Rectal smooth muscle tissue (tissue), 1 donor: ENCODE results near the gene ACADS.

Source experiments
- H3K27ac ChIP-seq: one replicate; pipeline ENCODE4 v1.7.0; 2013; ENCODE audit warnings: low read depth, low read length, inconsistent platforms
- H3K27me3 ChIP-seq: one replicate; pipeline ENCODE4 v1.7.0; 2013; ENCODE audit warnings: low read length; ENCODE audit not compliant: control insufficient read depth, insufficient read depth
- H3K36me3 ChIP-seq: one replicate; pipeline ENCODE4 v1.7.0; 2013; ENCODE audit warnings: low read length; ENCODE audit not compliant: control insufficient read depth, insufficient read depth
- H3K4me1 ChIP-seq: one replicate; pipeline ENCODE4 v1.7.0; 2013; ENCODE audit warnings: low read length; ENCODE audit not compliant: control insufficient read depth, insufficient read depth
- H3K4me3 ChIP-seq: one replicate; pipeline ENCODE4 v1.7.0; 2013; ENCODE audit warnings: low read length
- H3K9ac ChIP-seq: one replicate; pipeline ENCODE4 v1.7.0; 2013; ENCODE audit warnings: low read length

ACADS gene

DNA sequence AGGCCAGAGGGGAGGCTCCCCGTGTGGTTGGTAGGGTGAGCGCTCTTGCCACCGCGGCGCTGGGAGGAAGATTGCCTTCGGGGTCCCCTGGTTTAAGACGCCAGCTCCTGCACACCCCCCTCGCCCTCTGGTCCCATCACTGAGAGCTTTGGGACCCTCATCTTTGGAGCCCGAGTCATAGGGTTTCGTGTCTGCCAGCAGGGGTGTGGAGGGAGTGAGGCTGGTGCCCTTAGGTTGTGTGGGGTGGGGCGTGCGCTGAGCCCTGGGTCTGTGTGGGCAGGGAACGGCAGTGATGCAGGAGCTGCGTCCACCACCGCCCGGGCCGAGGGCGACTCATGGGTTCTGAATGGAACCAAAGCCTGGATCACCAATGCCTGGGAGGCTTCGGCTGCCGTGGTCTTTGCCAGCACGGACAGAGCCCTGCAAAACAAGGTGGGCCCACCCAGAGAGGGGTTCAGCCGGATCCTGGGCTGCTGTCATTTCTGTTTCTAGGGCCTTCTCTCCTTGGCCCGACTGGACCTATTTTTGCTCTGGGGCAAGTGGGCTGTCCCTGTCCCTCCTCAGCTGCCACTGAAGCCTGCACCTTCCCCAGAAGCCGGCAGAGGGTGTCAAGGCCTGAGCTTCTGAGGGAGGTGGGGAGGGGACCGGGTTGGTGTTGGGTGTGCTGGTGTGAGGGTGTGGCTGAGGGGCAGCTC is 12.1 kb downstream of the ACADS start:
- H3K9ac ChIP-seq: no peak overlapping the region
- H3K36me3 ChIP-seq: peaks cover 2% of the 10 kb centered on the region
- no peaks in the 10 kb centered on the region for H3K27me3 ChIP-seq
- no peak overlapping the region for H3K4me3 ChIP-seq
- no peaks in the 10 kb centered on the region for H3K4me1 ChIP-seq
- no peak overlapping the region for H3K27ac ChIP-seq

DNA sequence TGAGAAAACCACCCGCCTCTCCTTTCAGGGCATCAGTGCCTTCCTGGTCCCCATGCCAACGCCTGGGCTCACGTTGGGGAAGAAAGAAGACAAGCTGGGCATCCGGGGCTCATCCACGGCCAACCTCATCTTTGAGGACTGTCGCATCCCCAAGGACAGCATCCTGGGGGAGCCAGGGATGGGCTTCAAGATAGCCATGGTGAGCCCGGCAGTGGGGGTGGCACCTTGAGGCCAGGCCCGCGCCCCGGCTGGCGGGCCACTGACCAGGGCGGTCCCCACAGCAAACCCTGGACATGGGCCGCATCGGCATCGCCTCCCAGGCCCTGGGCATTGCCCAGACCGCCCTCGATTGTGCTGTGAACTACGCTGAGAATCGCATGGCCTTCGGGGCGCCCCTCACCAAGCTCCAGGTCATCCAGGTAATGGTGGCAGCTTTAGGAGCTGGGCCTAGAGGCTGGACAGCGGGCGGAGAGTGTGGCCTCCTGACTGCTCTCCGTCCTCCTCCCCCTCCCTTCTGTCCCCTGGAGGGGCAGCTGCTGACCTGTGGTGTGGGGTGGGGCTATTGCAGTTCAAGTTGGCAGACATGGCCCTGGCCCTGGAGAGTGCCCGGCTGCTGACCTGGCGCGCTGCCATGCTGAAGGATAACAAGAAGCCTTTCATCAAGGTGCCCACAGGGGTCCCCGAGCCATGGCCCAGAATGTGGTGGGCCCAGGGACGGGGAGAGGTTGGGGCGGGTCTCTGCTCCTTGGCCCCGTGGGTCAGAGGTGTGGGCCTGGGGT is 12.8 kb downstream of the ACADS start:
- Histone ChIP-seq H3K27me3 (no peaks in the 10 kb centered on the region), H3K27ac (no peak overlapping the region), H3K9ac (no peak overlapping the region), H3K36me3 (peaks cover 2% of the 10 kb centered on the region), H3K4me3 (no peak overlapping the region), H3K4me1 (no peaks in the 10 kb centered on the region)

DNA sequence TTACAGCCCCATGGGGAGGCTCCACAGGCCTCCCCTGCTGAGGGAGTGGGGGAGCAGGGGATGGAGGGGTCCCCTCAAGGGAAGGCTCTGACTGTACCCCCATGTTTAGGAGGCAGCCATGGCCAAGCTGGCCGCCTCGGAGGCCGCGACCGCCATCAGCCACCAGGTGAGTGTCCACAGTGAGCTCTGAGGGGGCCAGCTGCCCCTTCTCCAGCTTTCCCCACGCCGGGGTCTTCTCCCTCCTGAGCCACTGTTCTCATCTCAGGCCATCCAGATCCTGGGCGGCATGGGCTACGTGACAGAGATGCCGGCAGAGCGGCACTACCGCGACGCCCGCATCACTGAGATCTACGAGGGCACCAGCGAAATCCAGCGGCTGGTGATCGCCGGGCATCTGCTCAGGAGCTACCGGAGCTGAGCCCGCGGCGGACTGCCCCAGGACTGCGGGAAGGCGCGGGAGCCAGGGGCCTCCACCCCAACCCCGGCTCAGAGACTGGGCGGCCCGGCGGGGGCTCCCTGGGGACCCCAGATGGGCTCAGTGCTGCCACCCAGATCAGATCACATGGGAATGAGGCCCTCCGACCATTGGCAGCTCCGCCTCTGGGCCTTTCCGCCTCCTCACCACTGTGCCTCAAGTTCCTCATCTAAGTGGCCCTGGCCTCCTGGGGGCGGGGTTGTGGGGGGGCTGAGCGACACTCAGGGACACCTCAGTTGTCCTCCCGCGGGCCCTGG is 13.6 kb downstream of the ACADS start:
- H3K36me3 ChIP-seq: peaks cover 2% of the 10 kb centered on the region
- no peak overlapping the region for H3K9ac ChIP-seq
- H3K4me1 ChIP-seq: no peaks in the 10 kb centered on the region
- H3K4me3 ChIP-seq: no peak overlapping the region
- H3K27ac ChIP-seq: no peak overlapping the region
- H3K27me3 ChIP-seq: no peaks in the 10 kb centered on the region

DNA sequence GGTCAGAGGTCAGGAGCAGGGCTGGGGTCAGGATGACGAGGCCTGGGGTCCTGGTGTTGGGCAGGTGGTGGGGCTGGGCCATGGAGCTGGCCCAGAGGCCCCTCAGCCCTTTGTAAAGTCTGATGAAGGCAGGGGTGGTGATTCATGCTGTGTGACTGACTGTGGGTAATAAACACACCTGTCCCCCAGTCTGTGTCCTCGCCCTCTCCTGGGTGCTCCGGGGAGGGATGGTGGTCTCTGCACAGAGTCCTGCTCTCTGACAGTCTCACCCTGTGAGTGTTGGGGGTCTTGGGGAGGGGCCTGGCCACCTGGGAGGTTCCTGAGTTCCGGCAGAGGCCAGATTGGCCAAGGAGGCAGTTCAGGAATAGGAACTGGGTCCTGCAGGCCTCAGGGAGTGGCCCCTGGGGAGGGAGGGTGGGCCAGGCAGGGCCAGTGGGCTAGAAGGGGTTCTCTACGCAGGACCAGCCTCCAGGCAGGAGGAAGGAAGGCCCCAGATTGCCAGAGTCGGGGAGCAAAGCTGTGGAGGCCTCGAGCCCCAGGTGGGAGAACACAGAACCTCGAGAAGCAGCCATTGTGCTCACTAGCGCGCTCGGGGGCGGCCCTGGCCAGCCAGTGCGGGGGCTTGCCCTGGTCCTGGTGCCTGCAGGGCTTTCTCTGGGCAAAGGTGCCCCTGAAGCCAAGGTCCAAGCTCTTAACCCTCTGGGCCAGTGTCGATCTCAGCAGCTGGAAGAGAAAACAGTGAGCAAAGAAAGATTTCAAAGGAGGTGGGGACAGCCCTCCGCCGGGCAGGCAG is 14.4 kb downstream of the ACADS start:
- peaks cover 2% of the 10 kb centered on the region for H3K36me3 ChIP-seq
- no peak overlapping the region for H3K27ac ChIP-seq
- H3K9ac ChIP-seq: no peak overlapping the region
- no peaks in the 10 kb centered on the region for H3K4me1 ChIP-seq
- H3K4me3 ChIP-seq: no peak overlapping the region
- no peaks in the 10 kb centered on the region for H3K27me3 ChIP-seq

DNA sequence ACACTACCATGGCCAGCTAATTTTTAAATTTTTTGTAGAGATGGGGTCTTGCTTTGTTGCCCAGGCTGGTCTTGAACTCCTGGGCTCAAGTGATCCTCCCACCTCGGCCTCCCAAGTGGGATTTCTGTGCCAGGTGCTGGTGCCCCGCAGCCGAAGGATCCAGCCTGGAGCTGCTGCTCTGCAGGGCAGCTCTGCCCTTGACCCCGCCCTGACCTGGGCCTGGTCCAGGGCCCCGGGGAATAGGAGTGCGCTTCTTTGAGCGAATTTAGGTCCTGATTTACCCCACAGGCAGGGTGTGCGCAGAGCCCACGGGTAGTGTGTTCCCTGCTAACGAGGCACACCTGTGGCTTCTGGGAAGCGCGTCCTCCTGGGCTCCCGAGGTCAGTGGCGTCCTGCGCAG is 15.2 kb downstream of the ACADS start:
- Histone ChIP-seq H3K36me3 (peaks cover 2% of the 10 kb centered on the region), H3K9ac (no peak overlapping the region), H3K27ac (no peak overlapping the region), H3K4me3 (no peak overlapping the region), H3K27me3 (no peaks in the 10 kb centered on the region), H3K4me1 (no peaks in the 10 kb centered on the region)

DNA sequence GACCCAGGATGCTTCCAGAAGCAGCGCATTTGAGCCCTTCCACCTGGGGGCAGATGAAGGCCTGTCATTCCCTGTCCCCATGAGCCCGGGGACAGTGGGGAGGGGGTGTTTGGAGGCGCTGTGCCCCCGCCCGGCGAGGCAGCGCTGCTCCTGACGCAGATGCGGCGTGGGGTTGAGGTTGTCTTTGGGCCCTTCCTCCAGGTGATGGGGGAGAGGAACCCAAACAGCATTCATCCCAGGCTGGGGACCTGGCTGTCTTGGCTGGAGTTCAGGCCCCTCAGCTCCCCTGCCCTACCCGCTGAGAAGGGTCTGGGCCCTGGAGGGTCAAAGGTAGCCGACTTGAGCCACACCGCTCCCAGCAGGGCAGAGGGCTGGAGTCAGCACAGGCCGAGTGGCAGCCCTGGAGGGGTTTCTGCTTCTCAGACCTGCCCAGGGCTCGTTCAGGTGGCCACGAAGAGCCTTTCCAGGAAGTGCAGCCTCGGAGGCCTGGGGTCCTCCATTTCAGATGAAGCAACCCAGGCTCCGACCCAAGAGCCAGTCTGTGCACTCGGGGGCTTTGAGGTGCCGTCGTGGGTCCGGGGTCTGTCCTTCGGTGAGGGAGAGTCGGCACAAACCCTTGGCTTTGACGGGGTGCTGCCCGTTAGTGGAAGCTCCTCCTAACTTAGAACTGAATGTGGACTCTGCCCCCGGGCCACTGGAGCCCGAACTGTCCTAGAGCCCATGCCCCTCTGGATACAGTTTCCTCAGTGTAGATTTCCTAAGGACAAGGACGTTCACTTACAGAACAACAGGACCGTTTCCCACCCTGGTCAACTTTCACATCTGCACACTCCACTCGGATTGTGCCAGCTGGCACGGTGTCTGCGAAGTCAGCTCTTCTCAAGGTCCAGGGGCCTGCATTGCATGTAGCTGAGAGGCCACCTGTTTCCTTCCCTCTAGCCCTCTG is 16.1 kb downstream of the ACADS start:
- H3K4me3 ChIP-seq: no peak overlapping the region
- no peak overlapping the region for H3K27ac ChIP-seq
- peaks cover 2% of the 10 kb centered on the region for H3K36me3 ChIP-seq
- H3K4me1 ChIP-seq: no peaks in the 10 kb centered on the region
- no peaks in the 10 kb centered on the region for H3K27me3 ChIP-seq
- no peak overlapping the region for H3K9ac ChIP-seq

DNA sequence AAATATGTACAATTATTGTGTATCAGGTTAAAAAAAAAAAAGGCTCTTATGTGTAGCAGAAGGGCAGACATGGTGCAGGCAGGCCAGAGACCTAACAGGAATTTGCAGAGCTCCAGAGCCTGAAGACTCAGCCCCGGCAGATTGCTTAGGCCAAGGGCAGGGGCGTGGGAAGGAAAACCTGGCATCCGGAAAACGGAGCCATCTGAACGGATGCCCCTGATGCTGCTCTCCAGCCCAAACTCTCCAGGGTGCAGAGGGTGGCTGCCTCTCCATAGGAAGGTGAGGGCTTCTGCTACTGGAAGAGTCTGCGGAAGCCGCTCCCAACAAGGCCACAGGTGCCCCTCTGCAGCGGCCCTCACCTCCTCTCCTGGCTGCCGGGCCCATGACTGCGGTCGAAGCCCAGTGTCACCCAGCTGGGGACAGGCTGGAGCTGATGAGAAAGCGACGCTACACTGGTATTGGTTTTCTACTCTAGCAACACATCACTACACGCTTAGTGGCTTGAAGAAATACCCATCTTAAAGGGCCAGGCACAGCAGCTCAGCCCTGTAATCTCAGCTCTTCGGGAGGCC is 19.4 kb downstream of the ACADS start:
- no peaks in the 10 kb centered on the region for H3K27me3 ChIP-seq
- H3K27ac ChIP-seq: no peak overlapping the region
- no peak overlapping the region for H3K4me3 ChIP-seq
- no peak overlapping the region for H3K9ac ChIP-seq
- H3K36me3 ChIP-seq: no peaks in the 10 kb centered on the region
- H3K4me1 ChIP-seq: no peaks in the 10 kb centered on the region

DNA sequence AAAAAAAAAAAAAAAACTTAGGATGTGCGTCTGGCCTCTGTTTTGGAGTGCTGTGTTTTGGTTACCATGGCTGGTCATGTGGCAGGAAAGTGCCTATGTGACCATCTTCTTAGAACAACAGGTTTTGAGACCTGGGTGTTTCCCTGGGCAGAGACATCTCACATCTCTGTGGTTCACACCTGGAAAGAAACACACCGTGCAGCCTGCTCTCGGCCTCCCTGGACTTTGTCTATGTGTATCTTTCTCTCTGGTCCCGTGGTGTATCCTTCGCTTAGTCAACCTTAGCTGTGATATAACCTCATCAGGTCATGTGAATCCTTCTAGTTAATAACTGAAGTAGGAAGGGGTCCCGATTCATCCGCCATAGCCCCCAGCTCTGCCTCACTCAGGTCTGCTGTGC is 22.6 kb downstream of the ACADS start:
- Histone ChIP-seq H3K27me3 (no peaks in the 10 kb centered on the region), H3K27ac (no peak overlapping the region), H3K36me3 (no peaks in the 10 kb centered on the region), H3K4me1 (no peaks in the 10 kb centered on the region), H3K4me3 (no peak overlapping the region), H3K9ac (no peak overlapping the region)

DNA sequence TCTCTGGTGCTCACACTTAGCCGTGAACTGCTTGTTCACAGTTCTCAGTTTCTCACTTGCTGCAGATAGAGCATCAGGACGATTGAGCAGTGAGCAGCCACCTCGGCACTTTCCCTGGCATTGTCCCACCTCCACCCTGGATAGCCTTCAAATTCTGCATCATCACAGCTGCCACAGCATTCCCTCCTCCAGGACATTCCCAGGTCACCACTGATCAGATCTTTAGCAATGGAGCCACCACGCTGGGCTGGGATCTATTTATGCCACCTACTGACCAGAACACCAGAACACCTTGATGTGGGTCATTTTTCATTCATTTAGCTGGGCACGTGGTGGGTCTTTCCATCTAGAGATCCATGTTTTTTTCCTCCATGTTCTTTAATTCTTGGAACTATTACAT is 23.6 kb downstream of the ACADS start:
- Histone ChIP-seq H3K4me3 (no peak overlapping the region), H3K4me1 (no peaks in the 10 kb centered on the region), H3K9ac (no peak overlapping the region), H3K27ac (no peak overlapping the region), H3K36me3 (no peaks in the 10 kb centered on the region), H3K27me3 (no peaks in the 10 kb centered on the region)

DNA sequence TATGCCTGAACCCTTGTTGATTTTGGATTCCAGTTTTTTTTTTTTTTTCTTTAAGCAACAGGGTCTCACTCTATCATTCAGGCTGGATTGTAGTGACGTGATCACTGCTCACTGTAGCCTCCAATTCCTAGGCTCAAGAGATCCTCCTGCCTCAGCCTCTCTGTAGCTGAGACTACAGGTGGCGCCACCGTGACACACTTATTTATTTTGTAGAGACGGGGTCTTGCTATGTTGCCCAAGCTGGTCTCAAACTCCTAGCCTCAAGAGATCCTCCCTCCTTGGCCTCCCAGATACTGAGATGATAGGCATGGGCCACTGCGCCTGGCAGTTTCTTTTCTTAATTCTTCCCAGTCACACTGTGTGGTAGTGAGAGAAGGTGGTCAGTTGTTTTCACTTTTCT is 25.2 kb downstream of the ACADS start:
- H3K27me3 ChIP-seq: no peaks in the 10 kb centered on the region
- no peaks in the 10 kb centered on the region for H3K36me3 ChIP-seq
- no peak overlapping the region for H3K27ac ChIP-seq
- no peak overlapping the region for H3K9ac ChIP-seq
- H3K4me3 ChIP-seq: no peak overlapping the region
- H3K4me1 ChIP-seq: no peaks in the 10 kb centered on the region

DNA sequence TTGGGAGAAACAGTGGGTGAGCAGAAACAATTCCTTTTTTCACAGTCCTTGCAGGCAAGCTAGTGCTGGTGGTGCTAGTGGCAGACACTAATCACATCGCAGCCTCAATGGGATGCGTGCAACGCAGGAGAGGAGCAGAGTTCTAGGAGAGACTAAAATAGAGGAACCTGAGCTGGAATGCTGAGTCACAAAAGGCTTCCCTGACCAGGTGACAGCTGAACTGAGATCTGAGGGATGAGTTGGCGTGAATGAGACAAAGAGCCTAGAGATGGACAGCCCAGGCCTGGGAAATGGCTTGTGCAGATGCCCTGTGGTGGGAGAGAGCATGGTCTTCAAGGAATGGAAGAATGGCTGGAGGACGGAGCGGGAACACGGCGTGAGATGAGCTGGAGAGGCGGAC is 25.8 kb downstream of the ACADS start:
- H3K4me3 ChIP-seq: no peak overlapping the region
- no peak overlapping the region for H3K27ac ChIP-seq
- H3K4me1 ChIP-seq: no peaks in the 10 kb centered on the region
- H3K27me3 ChIP-seq: no peaks in the 10 kb centered on the region
- no peaks in the 10 kb centered on the region for H3K36me3 ChIP-seq
- no peak overlapping the region for H3K9ac ChIP-seq
